Stomach (tissue), 9 donors: ENCODE data around the gene KRTAP10-1. TPM values are rescaled to one million over a fixed set of nuclear protein-coding genes. Genes with fewer than 3 reads are reported as not detected.

Experiments used
- DNase-seq, 2 donors: peaks; one replicate each; pipeline versions ENCODE4 v3.0.0 to v3.0.0-alpha.2; 2013 to 2019
- H3K27ac ChIP-seq, 5 donors: fragments of 200-600 bp in 4 of 5; sonication (generic) in 4 of 5; one replicate each; pipeline ENCODE4 v1.5.1; 2013 to 2019; ENCODE audit warnings: mild to moderate bottlenecking in 1 of 5, moderate library complexity in 1 of 5
- H3K27me3 ChIP-seq, 3 donors: fragments of 200-600 bp; sonication (generic); one replicate each; pipeline ENCODE4 v1.5.1; 2017 to 2019; ENCODE audit warnings: mixed run types in 1 of 3
- H3K36me3 ChIP-seq, 4 donors: fragments of 200-600 bp; sonication (generic); 1 replicate in 3 of 4; 2 replicates in 1 of 4; pipeline ENCODE4 v1.5.1; 2016 to 2019
- H3K4me1 ChIP-seq, 4 donors: fragments of 200-600 bp; sonication (generic); one replicate each; pipeline ENCODE4 v1.5.1; 2016 to 2019
- H3K4me3 ChIP-seq, 4 donors: fragments of 200-600 bp; sonication (generic) in 3 of 4; one replicate each; pipeline ENCODE4 v1.5.1; 2016 to 2019; ENCODE audit warnings: mild to moderate bottlenecking in 1 of 4
- H3K9me3 ChIP-seq, 4 donors: fragments of 200-600 bp; sonication (generic); one replicate each; pipeline ENCODE4 v1.5.1; 2016 to 2019
- EP300 ChIP-seq: sonication (generic); formaldehyde crosslinking; IDR thresholded peaks from one replicate; pipeline ENCODE4 v1.6.1; 2017; ENCODE audit warnings: antibody characterized with exemption
- POLR2A ChIP-seq, 4 donors: fragments of 450-650 bp; IDR thresholded peaks; one replicate each; pipeline ENCODE4 v1.6.1; 2016; ENCODE audit warnings: antibody characterized with exemption in 4 of 4, control low read depth in 2 of 4, mild to moderate bottlenecking in 1 of 4, moderate library complexity in 1 of 4
- POLR2AphosphoS5 ChIP-seq, 3 donors: sonication (generic); formaldehyde crosslinking; IDR thresholded peaks; one replicate each; pipeline ENCODE4 v1.6.1; 2016; ENCODE audit warnings: antibody characterized with exemption in 3 of 3
- WGBS, 5 donors: extraction: QIAGEN DNeasy Blood & Tissue Kit in 3 of 5; methylation state at CpG; one replicate each; pipeline versions ENCODE4 v1.1.5 to v1.1.7; 2013 to 2018; 5-methylcytosine and 5-hydroxymethylcytosine counted together
- intact Hi-C: fragments of 100-400 bp; cut with DNase I; formaldehyde crosslinking; loops from one replicate; pipeline ENCODE4 v1.15.1; 2023; ENCODE audit warnings: low total_unique reads
- polyA plus RNA-seq, 3 donors: library from polyadenylated mRNA; stranded (reverse); fragments of 200-250 nt; gene quantifications; one replicate each; pipeline ENCODE4 v1.2.3, GENCODE V29; 2013
- total RNA-seq, 5 donors: library from RNA; depleted of rRNA; stranded (reverse); fragments of >200 nt; gene quantifications; one replicate each; pipeline versions ENCODE4 v1.1.0 to v1.2.3, GENCODE V29; 2014 to 2016
- TF ChIP-seq, protein P1 (sequence below), 7 experiments: fragments of 450-650 bp in 4 of 7; fragments of 200-600 bp in 3 of 7; sonication (generic) in 3 of 7; IDR thresholded peaks; one replicate each; pipeline ENCODE4 v1.5.1; 2016 to 2019; ENCODE audit warnings: antibody characterized with exemption in 7 of 7, control low read depth in 2 of 7, mild to moderate bottlenecking in 1 of 7
- donor health status: healthy with polysubstance abuse.
- donor health status: Bipolar disorder and iron deficiency.
- donor health status: healthy.

KRTAP10-1 gene
- total and polyA plus RNA-seq, 8 donors: not detected

DNA sequence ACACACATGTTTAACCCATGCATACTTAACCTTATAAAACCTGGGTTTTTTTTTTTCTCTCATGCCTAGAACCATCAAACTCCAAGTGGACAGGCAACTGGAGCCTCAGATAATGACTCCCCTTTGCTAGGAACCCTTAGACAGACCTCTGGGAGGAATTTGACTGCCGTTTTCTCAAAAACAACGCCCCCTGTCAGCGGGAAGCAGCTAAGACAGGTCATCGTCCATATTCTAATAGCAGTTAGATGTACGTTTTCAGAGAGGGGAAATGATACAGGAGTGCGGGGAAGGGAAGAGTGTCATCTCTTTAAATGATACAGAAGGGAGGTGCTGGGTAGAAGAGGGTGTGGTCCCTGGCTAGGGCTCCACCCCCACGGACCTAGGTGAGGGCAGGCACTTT, 50.0 kb downstream of the KRTAP10-1 start:
- 29 to 40% (median 35%) methylated on average over 7 of the region's 7 CpGs for WGBS, 5 donors
- no peak overlapping the region for H3K4me3 ChIP-seq
- H3K27me3 ChIP-seq: peaks cover 0 to 12% (median 0%) of the 10 kb centered on the region in 3 donors
- no peak overlapping the region for H3K27ac ChIP-seq
- H3K4me1 ChIP-seq: peaks cover 0 to 9% (median 6%) of the 10 kb centered on the region in 4 donors
- intact Hi-C loops: no loop called here
- peaks cover 4 to 23% (median 16%) of the 10 kb centered on the region in 4 donors for H3K9me3 ChIP-seq
- H3K36me3 ChIP-seq: peaks cover 0 to 5% (median 0%) of the 10 kb centered on the region in 4 donors
- DNase-seq: no peak
- TF ChIP-seq EP300: no peak
- TF ChIP-seq POLR2AphosphoS5 (IDR thresholded peaks at IDR 0.05): no peak
- no peak for TF ChIP-seq POLR2A (IDR thresholded peaks at IDR 0.05)
- TF ChIP-seq, protein P1, sequence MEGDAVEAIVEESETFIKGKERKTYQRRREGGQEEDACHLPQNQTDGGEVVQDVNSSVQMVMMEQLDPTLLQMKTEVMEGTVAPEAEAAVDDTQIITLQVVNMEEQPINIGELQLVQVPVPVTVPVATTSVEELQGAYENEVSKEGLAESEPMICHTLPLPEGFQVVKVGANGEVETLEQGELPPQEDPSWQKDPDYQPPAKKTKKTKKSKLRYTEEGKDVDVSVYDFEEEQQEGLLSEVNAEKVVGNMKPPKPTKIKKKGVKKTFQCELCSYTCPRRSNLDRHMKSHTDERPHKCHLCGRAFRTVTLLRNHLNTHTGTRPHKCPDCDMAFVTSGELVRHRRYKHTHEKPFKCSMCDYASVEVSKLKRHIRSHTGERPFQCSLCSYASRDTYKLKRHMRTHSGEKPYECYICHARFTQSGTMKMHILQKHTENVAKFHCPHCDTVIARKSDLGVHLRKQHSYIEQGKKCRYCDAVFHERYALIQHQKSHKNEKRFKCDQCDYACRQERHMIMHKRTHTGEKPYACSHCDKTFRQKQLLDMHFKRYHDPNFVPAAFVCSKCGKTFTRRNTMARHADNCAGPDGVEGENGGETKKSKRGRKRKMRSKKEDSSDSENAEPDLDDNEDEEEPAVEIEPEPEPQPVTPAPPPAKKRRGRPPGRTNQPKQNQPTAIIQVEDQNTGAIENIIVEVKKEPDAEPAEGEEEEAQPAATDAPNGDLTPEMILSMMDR (IDR thresholded peaks at IDR 0.05): no peak

Other genes with a start within 250 kb of the KRTAP10-1 start
- gene PFKL, start 240.1 kb downstream of the KRTAP10-1 start, total RNA-seq: 100 to 1,000 TPM; 123 to 283 (median 139) TPM
- gene PFKL, start 240.1 kb downstream of the KRTAP10-1 start, polyA plus RNA-seq: 100 to 1,000 TPM in 1 of 3 donors, 10 to 100 TPM in 2; 83.0 to 120 (median 99.9) TPM
- gene CFAP410, start 200.8 kb downstream of the KRTAP10-1 start, total RNA-seq: 100 to 1,000 TPM in 1 of 5 donors, 10 to 100 TPM in 4; 21.1 to 118 (median 32.2) TPM
- 10 to 100 TPM; 30.2 to 43.1 (median 39.0) TPM for gene CFAP410, start 200.8 kb downstream of the KRTAP10-1 start, polyA plus RNA-seq
- 10 to 100 TPM in 1 of 5 donors, 1 to 10 TPM in 4; 1.3 to 10.3 (median 3.5) TPM for gene TRPM2, start 186.6 kb downstream of the KRTAP10-1 start, total RNA-seq
- gene TRPM2, start 186.6 kb downstream of the KRTAP10-1 start, polyA plus RNA-seq: 1 to 10 TPM; 1.9 to 2.7 (median 1.9) TPM
- gene LRRC3, start 84.7 kb downstream of the KRTAP10-1 start, total RNA-seq: 1 to 10 TPM; 1.2 to 8.0 (median 5.5) TPM
- 1 to 10 TPM in 2 of 3 donors, under 1 TPM in 1; 0.76 to 1.3 (median 1.3) TPM for gene LRRC3, start 84.7 kb downstream of the KRTAP10-1 start, polyA plus RNA-seq
- not detected for gene KRTAP10-2, start 11.3 kb upstream of the KRTAP10-1 start, total RNA-seq
- not detected for gene KRTAP10-2, start 11.3 kb upstream of the KRTAP10-1 start, polyA plus RNA-seq
- not detected for gene KRTAP10-3, start 18.6 kb upstream of the KRTAP10-1 start, total RNA-seq
- not detected for gene KRTAP10-3, start 18.6 kb upstream of the KRTAP10-1 start, polyA plus RNA-seq
- not detected for gene KRTAP10-4, start 33.5 kb upstream of the KRTAP10-1 start, total RNA-seq
- gene KRTAP10-4, start 33.5 kb upstream of the KRTAP10-1 start, polyA plus RNA-seq: not detected
- gene KRTAP10-5, start 40.4 kb upstream of the KRTAP10-1 start, total RNA-seq: not detected
- gene KRTAP10-5, start 40.4 kb upstream of the KRTAP10-1 start, polyA plus RNA-seq: under 1 TPM in 1 of 3 donors, not detected in 2; 0.10 TPM
- not detected for gene KRTAP10-6, start 52.3 kb upstream of the KRTAP10-1 start, total RNA-seq
- gene KRTAP10-6, start 52.3 kb upstream of the KRTAP10-1 start, polyA plus RNA-seq: not detected
- gene KRTAP10-7, start 60.4 kb upstream of the KRTAP10-1 start, total RNA-seq: not detected
- not detected for gene KRTAP10-7, start 60.4 kb upstream of the KRTAP10-1 start, polyA plus RNA-seq
- gene KRTAP10-8, start 71.9 kb upstream of the KRTAP10-1 start, total RNA-seq: not detected
- not detected for gene KRTAP10-8, start 71.9 kb upstream of the KRTAP10-1 start, polyA plus RNA-seq
- not detected for gene KRTAP10-9, start 86.9 kb upstream of the KRTAP10-1 start, total RNA-seq
- gene KRTAP10-9, start 86.9 kb upstream of the KRTAP10-1 start, polyA plus RNA-seq: not detected
- gene KRTAP10-10, start 97.2 kb upstream of the KRTAP10-1 start, total RNA-seq: not detected
- not detected for gene KRTAP10-10, start 97.2 kb upstream of the KRTAP10-1 start, polyA plus RNA-seq
- not detected for gene KRTAP10-11, start 106.2 kb upstream of the KRTAP10-1 start, total RNA-seq
- gene KRTAP10-11, start 106.2 kb upstream of the KRTAP10-1 start, polyA plus RNA-seq: not detected
- not detected for gene KRTAP12-4, start 114.5 kb upstream of the KRTAP10-1 start, total RNA-seq
- gene KRTAP12-4, start 114.5 kb upstream of the KRTAP10-1 start, polyA plus RNA-seq: not detected
- not detected for gene KRTAP12-3, start 117.7 kb upstream of the KRTAP10-1 start, total RNA-seq
- not detected for gene KRTAP12-3, start 117.7 kb upstream of the KRTAP10-1 start, polyA plus RNA-seq
- gene KRTAP12-2, start 126.7 kb upstream of the KRTAP10-1 start, total RNA-seq: not detected
- gene KRTAP12-2, start 126.7 kb upstream of the KRTAP10-1 start, polyA plus RNA-seq: not detected
- gene KRTAP12-1, start 142.0 kb upstream of the KRTAP10-1 start, total RNA-seq: 1 to 10 TPM in 1 of 5 donors, not detected in 4; 2.0 TPM
- gene KRTAP12-1, start 142.0 kb upstream of the KRTAP10-1 start, polyA plus RNA-seq: not detected
- not detected for gene KRTAP10-12, start 157.0 kb upstream of the KRTAP10-1 start, total RNA-seq
- not detected for gene KRTAP10-12, start 157.0 kb upstream of the KRTAP10-1 start, polyA plus RNA-seq
- under 1 TPM in 2 of 5 donors, not detected in 3; 0.18 to 0.29 TPM for gene TSPEAR, start 171.4 kb upstream of the KRTAP10-1 start, total RNA-seq
- under 1 TPM in 2 of 3 donors, not detected in 1; 0.05 to 0.06 TPM for gene TSPEAR, start 171.4 kb upstream of the KRTAP10-1 start, polyA plus RNA-seq